IMR-90 (cell line): Measurements from ENCODE around the gene TRAPPC12. TPM values are rescaled to one million over a fixed set of nuclear protein-coding genes. Genes with fewer than 3 reads are reported as not detected.

Source experiments
- ATAC-seq: fragments of 200-7000 bp; cut with Tn5 transposase; 2 replicates; pipeline ENCODE4 v1.9.1; 2020; ENCODE audit warnings: low read depth, mild to moderate bottlenecking, moderate library complexity
- BruUV-seq: library from RNA; stranded (reverse); fragments of 400-500 nt; replicated peaks from 2 replicates; lab custom pipeline; 2021; lab: Mats Ljungman, UMichigan
- CTCF ChIA-PET: fragments of 300-600 bp; formaldehyde crosslinking; extraction: SDS; loops from one replicate; lab custom pipeline; 2021; ENCODE audit warnings: antibody characterized with exemption; lab: Yijun Ruan, JAX
- POLR2A ChIA-PET: fragments of 300-600 bp; sonication (Branson Sonifier 250); formaldehyde crosslinking; loops from one replicate; lab custom pipeline; 2022; ENCODE audit warnings: antibody characterized with exemption; ENCODE audit not compliant: unreplicated experiment; lab: Charles Lee
- DNase-seq: peaks from one replicate; pipeline ENCODE4 v3.0.0; 2013
- H2AFZ ChIP-seq: replicated peaks from 2 replicates; pipeline ENCODE3; 2013; ENCODE audit warnings: low read length, mild to moderate bottlenecking; ENCODE audit not compliant: poor library complexity
- H2AK5ac ChIP-seq: 2 replicates; pipeline ENCODE4 v1.6.1; 2013; ENCODE audit warnings: low read depth, low read length, inconsistent platforms
- H2AK9ac ChIP-seq: replicated peaks from 2 replicates; pipeline ENCODE3; 2013; ENCODE audit warnings: mild to moderate bottlenecking, low read depth, low read length, moderate library complexity; ENCODE audit not compliant: poor library complexity
- H2BK120ac ChIP-seq: 2 replicates; pipeline ENCODE4 v1.6.1; 2013; ENCODE audit warnings: low read depth, low read length, inconsistent platforms
- H2BK15ac ChIP-seq: 3 replicates; pipeline ENCODE4 v1.6.1; 2013; ENCODE audit warnings: low read depth, low read length, inconsistent platforms
- H2BK20ac ChIP-seq: 2 replicates; pipeline ENCODE4 v1.6.1; 2013; ENCODE audit warnings: low read depth, mild to moderate bottlenecking, inconsistent platforms, low read length, moderate library complexity
- H2BK5ac ChIP-seq: 2 replicates; pipeline ENCODE4 v1.6.1; 2013; ENCODE audit warnings: mild to moderate bottlenecking, low read depth, low read length, inconsistent platforms; ENCODE audit not compliant: poor library complexity, severe bottlenecking
- H3K14ac ChIP-seq: replicated peaks from 2 replicates; pipeline ENCODE4 v1.6.1; 2013; ENCODE audit warnings: low read depth, low read length, inconsistent platforms
- H3K18ac ChIP-seq: 2 replicates; pipeline ENCODE4 v1.6.1; 2013; ENCODE audit warnings: low read depth, low read length, control low read depth
- H3K23ac ChIP-seq: 2 replicates; pipeline ENCODE4 v1.6.1; 2013; ENCODE audit warnings: low read depth, low read length, inconsistent platforms
- H3K27ac ChIP-seq: 2 replicates; pipeline ENCODE4 v1.5.1; 2013; ENCODE audit warnings: mild to moderate bottlenecking, control low read depth, low read length; ENCODE audit not compliant: insufficient read depth
- H3K27me3 ChIP-seq: 2 replicates; pipeline ENCODE4 v1.6.1; 2013; ENCODE audit warnings: low read length; ENCODE audit not compliant: control insufficient read depth, insufficient read depth
- H3K36me3 ChIP-seq: 2 replicates; pipeline ENCODE4 v1.6.1; 2013; ENCODE audit warnings: low read length, mixed read lengths; ENCODE audit not compliant: control insufficient read depth, insufficient read depth
- H3K4ac ChIP-seq: 2 replicates; pipeline ENCODE4 v1.6.1; 2013; ENCODE audit warnings: low read depth, low read length, inconsistent platforms
- H3K4me1 ChIP-seq: 2 replicates; pipeline ENCODE4 v1.6.1; 2013; ENCODE audit warnings: low read length, mixed read lengths; ENCODE audit not compliant: control insufficient read depth, insufficient read depth
- H3K4me2 ChIP-seq: 2 replicates; pipeline ENCODE4 v1.6.1; 2013; ENCODE audit warnings: low read depth, mild to moderate bottlenecking, control low read depth, low read length, moderate library complexity
- H3K4me3 ChIP-seq: 2 replicates; pipeline ENCODE4 v1.5.1; 2013; ENCODE audit warnings: low read depth, mild to moderate bottlenecking, control low read depth, low read length, moderate library complexity; ENCODE audit not compliant: insufficient read depth
- H3K56ac ChIP-seq: 2 replicates; pipeline ENCODE4 v1.6.1; 2013; ENCODE audit warnings: low read length, inconsistent platforms; ENCODE audit not compliant: insufficient read depth; ENCODE audit errors: extremely low read depth
- H3K79me1 ChIP-seq, 2 experiments: 2 replicates each; pipeline ENCODE4 v1.6.1; 2013; ENCODE audit warnings: low read length in 2 of 2, inconsistent platforms in 1 of 2, low read depth in 1 of 2
- H3K9ac ChIP-seq: 2 replicates; pipeline ENCODE4 v1.6.1; 2013; ENCODE audit warnings: low read depth, low read length, control low read depth
- H3K9me1 ChIP-seq: 2 replicates; pipeline ENCODE4 v1.6.1; 2013; ENCODE audit warnings: low read length, inconsistent platforms; ENCODE audit not compliant: insufficient read depth
- H3K9me3 ChIP-seq: 2 replicates; pipeline ENCODE4 v1.6.1; 2013; ENCODE audit warnings: low read length; ENCODE audit not compliant: control insufficient read depth, insufficient read depth
- H4K20me1 ChIP-seq: 2 replicates; pipeline ENCODE4 v1.6.1; 2013; ENCODE audit warnings: low read length, inconsistent platforms; ENCODE audit not compliant: insufficient read depth
- H4K5ac ChIP-seq: 2 replicates; pipeline ENCODE4 v1.6.1; 2013; ENCODE audit warnings: mild to moderate bottlenecking, low read depth, low read length, control low read depth
- H4K8ac ChIP-seq, 2 experiments: 2 replicates each; pipeline ENCODE4 v1.6.1; 2013; ENCODE audit warnings: low read depth in 2 of 2, low read length in 2 of 2, control low read depth in 1 of 2, inconsistent platforms in 1 of 2
- H4K91ac ChIP-seq: 2 replicates; pipeline ENCODE4 v1.6.1; 2013; ENCODE audit warnings: low read depth, low read length, inconsistent platforms; ENCODE audit not compliant: insufficient read depth
- BHLHE40 ChIP-seq: fragments of 150-350 bp; IDR thresholded peaks from 2 replicates; pipeline ENCODE4 v1.6.1; 2016; ENCODE audit warnings: mild to moderate bottlenecking, low read depth, low read length
- CEBPB ChIP-seq: IDR thresholded peaks from 2 replicates; pipeline ENCODE4 v1.6.1; 2012; ENCODE audit warnings: low read depth, low read length, improper control_type of control experiment
- CHD1 ChIP-seq: IDR thresholded peaks from 2 replicates; pipeline ENCODE4 v1.6.1; 2012; ENCODE audit warnings: low read depth, low read length, improper control_type of control experiment
- FOS ChIP-seq: fragments of 150-350 bp; IDR thresholded peaks from 2 replicates; pipeline ENCODE4 v1.6.1; 2016; ENCODE audit warnings: low read depth, low read length
- MAFK ChIP-seq: IDR thresholded peaks from 2 replicates; pipeline ENCODE4 v1.6.1; 2012; ENCODE audit warnings: low read depth, low read length, improper control_type of control experiment
- MAZ ChIP-seq: IDR thresholded peaks from 2 replicates; pipeline ENCODE4 v1.6.1; 2012; ENCODE audit warnings: low read depth, mild to moderate bottlenecking, low read length, improper control_type of control experiment, moderate library complexity, borderline replicate concordance
- MXI1 ChIP-seq: IDR thresholded peaks from 2 replicates; pipeline ENCODE4 v1.6.1; 2012; ENCODE audit warnings: low read depth, mild to moderate bottlenecking, low read length, moderate library complexity, borderline replicate concordance
- NFE2L2 ChIP-seq: fragments of 150-350 bp; IDR thresholded peaks from 2 replicates; pipeline ENCODE4 v1.6.1; 2016; ENCODE audit warnings: low read depth, mild to moderate bottlenecking, low read length
- POLR2A ChIP-seq: IDR thresholded peaks from 2 replicates; pipeline ENCODE4 v1.6.1; 2012; ENCODE audit warnings: mild to moderate bottlenecking, low read depth, low read length
- RAD21 ChIP-seq: IDR thresholded peaks from 2 replicates; pipeline ENCODE4 v1.6.1; 2012; ENCODE audit warnings: low read length, improper control_type of control experiment
- RCOR1 ChIP-seq: IDR thresholded peaks from 2 replicates; pipeline ENCODE4 v1.6.1; 2012; ENCODE audit warnings: mild to moderate bottlenecking, low read length, improper control_type of control experiment; ENCODE audit not compliant: insufficient replicate concordance
- RFX5 ChIP-seq: IDR thresholded peaks from 2 replicates; pipeline ENCODE4 v1.8.0; 2012; ENCODE audit warnings: low read depth, mild to moderate bottlenecking, low read length, moderate library complexity
- SMC3 ChIP-seq: fragments of 150-350 bp; IDR thresholded peaks from 2 replicates; pipeline ENCODE4 v1.6.1; 2016; ENCODE audit warnings: low read depth, mild to moderate bottlenecking, antibody characterized with exemption, low read length, moderate library complexity
- WGBS, 2 experiments: methylation state at CpG; one replicate each; pipeline versions ENCODE4 v1.1.5 to v1.1.7; 2013; ENCODE audit warnings: missing lambda C conversion rate in 2 of 2; ENCODE audit not compliant: insufficient read length in 1 of 2; ENCODE audit errors: extremely low coverage in 2 of 2; 5-methylcytosine and 5-hydroxymethylcytosine counted together
- dilution Hi-C: fragments of 300-500 bp; cut with HindIII; formaldehyde crosslinking; loops from one replicate; pipeline ENCODE4 v1.14.3; 2018; ENCODE audit warnings: low sequenced_read_pairs; ENCODE audit not compliant: unreplicated experiment
- in situ Hi-C: fragments of 300-500 bp; cut with MboI; formaldehyde crosslinking; loops from 3 replicates; pipeline ENCODE4 v1.14.3; 2019; ENCODE audit warnings: low sequenced_read_pairs, inconsistent platforms, mixed read lengths
- intact Hi-C: fragments of 100-400 bp; cut with micrococcal nuclease; formaldehyde crosslinking; loops from 2 replicates; pipeline ENCODE4 v1.10.0; 2022
- polyA plus RNA-seq, 3 experiments: library from polyadenylated mRNA; depleted of rRNA; stranded (reverse); fragments of >200 nt; gene quantifications; 2 replicates each; pipeline ENCODE4 v1.2.3, GENCODE V29; 2012; ENCODE audit warnings: low replicate concordance in 1 of 3
- total RNA-seq: library from RNA; depleted of rRNA; stranded (reverse); fragments of >200 nt; gene quantifications from 2 replicates; pipeline ENCODE4 v1.2.3, GENCODE V29; 2012
- TF ChIP-seq, protein P1 (sequence below): conservative IDR thresholded peaks from 2 replicates; pipeline ENCODE4 v1.5.1; 2012; ENCODE audit warnings: mild to moderate bottlenecking, low read depth, low read length, improper control_type of control experiment
- TF ChIP-seq, protein P2 (sequence below): fragments of 150-350 bp; IDR thresholded peaks from 2 replicates; pipeline ENCODE4 v1.6.1; 2017; ENCODE audit warnings: mild to moderate bottlenecking, antibody characterized with exemption, low read length, low read depth
- TF ChIP-seq, protein P3 (sequence below): fragments of 150-350 bp; IDR thresholded peaks from 2 replicates; pipeline ENCODE4 v1.6.1; 2016; ENCODE audit warnings: low read depth, mild to moderate bottlenecking, low read length, moderate library complexity, borderline replicate concordance

TRAPPC12 gene
- total and polyA plus RNA-seq, 2 of the 4 experiments (the other 2 are of a cell fraction): 25.8 to 69.9 TPM

DNA sequence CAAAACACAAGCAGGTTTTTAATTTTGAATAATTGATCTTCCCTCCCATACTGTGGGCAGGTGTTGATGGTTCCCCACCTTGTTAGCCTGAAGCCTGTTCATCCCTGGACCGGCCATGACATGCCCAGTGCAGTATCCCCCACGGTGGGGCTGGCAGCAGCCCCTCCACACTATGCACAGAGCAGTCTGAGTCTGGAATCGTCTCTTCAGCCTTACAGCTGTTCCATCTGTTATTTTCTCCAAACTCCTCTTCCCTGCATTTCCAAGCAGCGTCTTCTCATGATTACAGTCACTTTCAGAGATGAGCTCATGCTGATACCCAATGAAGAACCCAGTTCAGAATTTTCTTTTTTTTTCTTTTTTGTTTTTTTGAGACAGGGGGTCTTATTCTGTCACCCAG lies 71.7 kb downstream of the TRAPPC12 start:
- Histone ChIP-seq H2BK5ac (no peak overlapping the region), H2BK120ac (no peak overlapping the region), H2AK9ac (no peak overlapping the region), H3K23ac (no peak overlapping the region), H3K14ac (no peak overlapping the region), H3K4me2 (no peak overlapping the region), H3K27ac (no peak overlapping the region), H3K9ac (no peak overlapping the region), H4K8ac (no peak overlapping the region), H3K27me3 (no peaks in the 10 kb centered on the region), H4K91ac (no peak overlapping the region), H2BK15ac (no peak overlapping the region), H2AFZ (no peak overlapping the region), H3K4ac (no peak overlapping the region), H4K20me1 (no peaks in the 10 kb centered on the region; the same call in 1 of the 2 replicates), H2BK20ac (no peak overlapping the region), H3K4me1 (no peaks in the 10 kb centered on the region), H3K4me3 (no peak overlapping the region), H3K9me1 (no peaks in the 10 kb centered on the region; the same call in 1 of the 2 replicates), H3K36me3 (peaks cover 38% of the 10 kb centered on the region), H4K5ac (no peak overlapping the region), H3K56ac (no peak overlapping the region), H3K9me3 (peaks cover 4% of the 10 kb centered on the region; the same call in 1 of the 2 replicates), H3K18ac (no peak overlapping the region), H3K79me1 (peaks cover 4 to 6% of the 10 kb centered on the region in 2 experiments; a peak in 2 of 4 replicates), H2AK5ac (no peak overlapping the region)
- in situ Hi-C loops: no loop called here
- BruUV-seq: no TSS peak
- CTCF ChIA-PET: interaction anchor here (2.9 kb wide), 1 partner anchor 11 kb away, joined by 14 read pairs; no protein-coding TSS in a partner anchor
- POLR2A ChIA-PET: no interaction called here
- WGBS, 2 experiments: 85% methylated on average over 3 of the region's 4 CpGs; no CpG with 5 or more reads in 1 of the 2 experiments
- TF ChIP-seq, protein P1, sequence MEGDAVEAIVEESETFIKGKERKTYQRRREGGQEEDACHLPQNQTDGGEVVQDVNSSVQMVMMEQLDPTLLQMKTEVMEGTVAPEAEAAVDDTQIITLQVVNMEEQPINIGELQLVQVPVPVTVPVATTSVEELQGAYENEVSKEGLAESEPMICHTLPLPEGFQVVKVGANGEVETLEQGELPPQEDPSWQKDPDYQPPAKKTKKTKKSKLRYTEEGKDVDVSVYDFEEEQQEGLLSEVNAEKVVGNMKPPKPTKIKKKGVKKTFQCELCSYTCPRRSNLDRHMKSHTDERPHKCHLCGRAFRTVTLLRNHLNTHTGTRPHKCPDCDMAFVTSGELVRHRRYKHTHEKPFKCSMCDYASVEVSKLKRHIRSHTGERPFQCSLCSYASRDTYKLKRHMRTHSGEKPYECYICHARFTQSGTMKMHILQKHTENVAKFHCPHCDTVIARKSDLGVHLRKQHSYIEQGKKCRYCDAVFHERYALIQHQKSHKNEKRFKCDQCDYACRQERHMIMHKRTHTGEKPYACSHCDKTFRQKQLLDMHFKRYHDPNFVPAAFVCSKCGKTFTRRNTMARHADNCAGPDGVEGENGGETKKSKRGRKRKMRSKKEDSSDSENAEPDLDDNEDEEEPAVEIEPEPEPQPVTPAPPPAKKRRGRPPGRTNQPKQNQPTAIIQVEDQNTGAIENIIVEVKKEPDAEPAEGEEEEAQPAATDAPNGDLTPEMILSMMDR: no peak
- TF ChIP-seq CHD1: no peak
- TF ChIP-seq RCOR1: no peak
- TF ChIP-seq BHLHE40: no peak
- TF ChIP-seq, protein P2, sequence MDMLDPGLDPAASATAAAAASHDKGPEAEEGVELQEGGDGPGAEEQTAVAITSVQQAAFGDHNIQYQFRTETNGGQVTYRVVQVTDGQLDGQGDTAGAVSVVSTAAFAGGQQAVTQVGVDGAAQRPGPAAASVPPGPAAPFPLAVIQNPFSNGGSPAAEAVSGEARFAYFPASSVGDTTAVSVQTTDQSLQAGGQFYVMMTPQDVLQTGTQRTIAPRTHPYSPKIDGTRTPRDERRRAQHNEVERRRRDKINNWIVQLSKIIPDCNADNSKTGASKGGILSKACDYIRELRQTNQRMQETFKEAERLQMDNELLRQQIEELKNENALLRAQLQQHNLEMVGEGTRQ: no peak
- no peak for TF ChIP-seq RAD21
- no peak for TF ChIP-seq MAZ
- no peak for TF ChIP-seq NFE2L2
- no peak for TF ChIP-seq SMC3
- no peak for TF ChIP-seq CEBPB
- no peak for TF ChIP-seq MAFK
- TF ChIP-seq, protein P3, sequence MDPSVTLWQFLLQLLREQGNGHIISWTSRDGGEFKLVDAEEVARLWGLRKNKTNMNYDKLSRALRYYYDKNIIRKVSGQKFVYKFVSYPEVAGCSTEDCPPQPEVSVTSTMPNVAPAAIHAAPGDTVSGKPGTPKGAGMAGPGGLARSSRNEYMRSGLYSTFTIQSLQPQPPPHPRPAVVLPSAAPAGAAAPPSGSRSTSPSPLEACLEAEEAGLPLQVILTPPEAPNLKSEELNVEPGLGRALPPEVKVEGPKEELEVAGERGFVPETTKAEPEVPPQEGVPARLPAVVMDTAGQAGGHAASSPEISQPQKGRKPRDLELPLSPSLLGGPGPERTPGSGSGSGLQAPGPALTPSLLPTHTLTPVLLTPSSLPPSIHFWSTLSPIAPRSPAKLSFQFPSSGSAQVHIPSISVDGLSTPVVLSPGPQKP: no peak
- TF ChIP-seq POLR2A: no peak
- no peak for TF ChIP-seq RFX5
- no peak for TF ChIP-seq MXI1
- TF ChIP-seq FOS: no peak
- ATAC-seq (no peak), DNase-seq (no peak)
- intact Hi-C loops: no loop called here
- dilution Hi-C loops: no loop called here
